DND-41 (cell line): ENCODE measurements around the gene SF3B6.

Source experiments
- ATAC-seq: fragments of 200-7000 bp; cut with Tn5 transposase; 3 replicates; pipeline ENCODE4 v1.9.1; 2021; ENCODE audit warnings: low read depth; ENCODE audit not compliant: insufficient read depth
- DNase-seq: peaks from one replicate; pipeline ENCODE4 v3.0.0-alpha.2; 2020
- H2AFZ ChIP-seq: 2 replicates; pipeline ENCODE4 v1.6.0; 2012; ENCODE audit warnings: low read depth, low read length
- H3K27ac ChIP-seq: 2 replicates; pipeline ENCODE4 v1.5.1; 2012; ENCODE audit warnings: low read length, inconsistent platforms
- H3K27me3 ChIP-seq: fragments of 200-600 bp; sonication (generic); 2 replicates; pipeline ENCODE4 v1.6.0; 2012; ENCODE audit warnings: low read length, mild to moderate bottlenecking, inconsistent platforms; ENCODE audit not compliant: insufficient read depth, poor library complexity
- H3K36me3 ChIP-seq: 2 replicates; pipeline ENCODE4 v1.5.1; 2012; ENCODE audit warnings: low read length, inconsistent platforms; ENCODE audit not compliant: insufficient read depth
- H3K4me1 ChIP-seq: 2 replicates; pipeline ENCODE4 v1.5.1; 2012; ENCODE audit warnings: mild to moderate bottlenecking, low read length; ENCODE audit not compliant: insufficient read depth
- H3K4me2 ChIP-seq: 2 replicates; pipeline ENCODE4 v1.6.0; 2012; ENCODE audit warnings: mild to moderate bottlenecking, moderate library complexity, low read length, inconsistent platforms; ENCODE audit not compliant: insufficient read depth
- H3K4me3 ChIP-seq, 2 experiments: fragments of 200-600 bp in 1 of 2; shearing (Covaris generic) in 1 of 2; 2 replicates each; pipeline ENCODE4 v1.5.1; 2012 to 2016; ENCODE audit warnings: inconsistent platforms in 2 of 2, low read length in 2 of 2, mild to moderate bottlenecking in 2 of 2, low read depth in 1 of 2, moderate library complexity in 1 of 2
- H3K79me2 ChIP-seq: 2 replicates; pipeline ENCODE4 v1.6.0; 2012; ENCODE audit warnings: low read length, inconsistent platforms; ENCODE audit not compliant: insufficient read depth
- H3K9ac ChIP-seq: 2 replicates; pipeline ENCODE4 v1.6.0; 2012; ENCODE audit warnings: low read depth, mild to moderate bottlenecking, inconsistent platforms, low read length, moderate library complexity
- H3K9me3 ChIP-seq: 2 replicates; pipeline ENCODE4 v1.5.1; 2012; ENCODE audit warnings: low read length, moderate library complexity, mild to moderate bottlenecking, inconsistent platforms; ENCODE audit not compliant: insufficient read depth, severe bottlenecking
- H4K20me1 ChIP-seq: 2 replicates; pipeline ENCODE4 v1.6.0; 2012; ENCODE audit warnings: low read length; ENCODE audit not compliant: insufficient read depth
- EZH2 ChIP-seq: IDR thresholded peaks from 3 replicates; pipeline ENCODE4 v1.6.1; 2012; ENCODE audit warnings: borderline replicate concordance, low read depth, mild to moderate bottlenecking, moderate library complexity, low read length, inconsistent platforms; ENCODE audit not compliant: severe bottlenecking
- TF ChIP-seq, protein P1 (sequence below): IDR thresholded peaks from 2 replicates; pipeline ENCODE4 v1.5.1; 2012; ENCODE audit warnings: borderline replicate concordance, low read length, moderate library complexity, mild to moderate bottlenecking; ENCODE audit not compliant: poor library complexity, severe bottlenecking; ENCODE audit errors: extremely low read depth

Gene SF3B6

DNA sequence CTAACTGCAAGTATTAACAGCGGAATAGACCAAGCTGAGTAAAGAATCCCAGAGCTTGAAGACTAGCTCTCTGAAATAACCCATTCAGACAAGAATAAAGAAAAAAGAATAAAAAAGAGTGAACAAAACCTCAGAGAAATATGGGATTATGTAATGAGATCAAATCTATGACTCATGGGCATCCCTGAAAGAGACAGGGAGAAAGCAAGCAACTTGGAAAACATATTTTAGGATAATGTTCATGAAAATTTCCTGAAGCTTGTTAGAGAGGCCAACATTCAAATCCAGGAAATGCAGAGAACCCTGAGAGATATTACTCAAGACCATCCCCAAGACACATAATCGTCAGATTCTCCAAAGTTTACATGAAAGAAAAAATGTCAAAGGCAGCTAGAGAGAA lies 29.7 kb upstream of the SF3B6 start:
- no peaks in the 10 kb centered on the region for H3K4me1 ChIP-seq
- H3K36me3 ChIP-seq: no peaks in the 10 kb centered on the region
- no peaks in the 10 kb centered on the region for H3K79me2 ChIP-seq
- H3K9ac ChIP-seq: no peak overlapping the region
- no peak for DNase-seq
- H2AFZ ChIP-seq: no peak overlapping the region
- no peak overlapping the region for H3K4me3 ChIP-seq
- H3K4me2 ChIP-seq: no peak overlapping the region
- no peak overlapping the region for H3K27ac ChIP-seq
- no peak for ATAC-seq
- no peaks in the 10 kb centered on the region for H4K20me1 ChIP-seq
- H3K9me3 ChIP-seq: peaks cover 3% of the 10 kb centered on the region
- H3K27me3 ChIP-seq: no peaks in the 10 kb centered on the region
- TF ChIP-seq, protein P1, sequence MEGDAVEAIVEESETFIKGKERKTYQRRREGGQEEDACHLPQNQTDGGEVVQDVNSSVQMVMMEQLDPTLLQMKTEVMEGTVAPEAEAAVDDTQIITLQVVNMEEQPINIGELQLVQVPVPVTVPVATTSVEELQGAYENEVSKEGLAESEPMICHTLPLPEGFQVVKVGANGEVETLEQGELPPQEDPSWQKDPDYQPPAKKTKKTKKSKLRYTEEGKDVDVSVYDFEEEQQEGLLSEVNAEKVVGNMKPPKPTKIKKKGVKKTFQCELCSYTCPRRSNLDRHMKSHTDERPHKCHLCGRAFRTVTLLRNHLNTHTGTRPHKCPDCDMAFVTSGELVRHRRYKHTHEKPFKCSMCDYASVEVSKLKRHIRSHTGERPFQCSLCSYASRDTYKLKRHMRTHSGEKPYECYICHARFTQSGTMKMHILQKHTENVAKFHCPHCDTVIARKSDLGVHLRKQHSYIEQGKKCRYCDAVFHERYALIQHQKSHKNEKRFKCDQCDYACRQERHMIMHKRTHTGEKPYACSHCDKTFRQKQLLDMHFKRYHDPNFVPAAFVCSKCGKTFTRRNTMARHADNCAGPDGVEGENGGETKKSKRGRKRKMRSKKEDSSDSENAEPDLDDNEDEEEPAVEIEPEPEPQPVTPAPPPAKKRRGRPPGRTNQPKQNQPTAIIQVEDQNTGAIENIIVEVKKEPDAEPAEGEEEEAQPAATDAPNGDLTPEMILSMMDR: no peak
- TF ChIP-seq EZH2: no peak

DNA sequence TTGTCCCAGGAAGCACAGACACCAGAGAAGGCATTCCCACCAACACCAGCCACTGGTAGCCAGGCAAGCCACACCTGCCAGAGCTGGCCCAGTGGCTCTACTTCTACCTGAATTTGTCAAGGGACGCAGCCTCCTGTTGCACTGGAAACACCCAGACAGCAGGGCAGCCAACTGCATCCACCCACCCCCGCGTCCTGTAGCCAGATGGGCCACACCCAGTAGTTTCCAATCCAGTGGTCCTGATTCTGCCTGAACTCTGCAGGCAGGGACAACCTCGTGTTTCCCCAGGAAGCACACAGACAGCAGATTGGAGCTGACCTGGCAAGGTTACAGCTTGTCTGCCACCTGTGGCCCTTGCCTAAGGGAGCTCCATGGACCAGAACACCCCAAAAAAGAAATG lies 28.8 kb upstream of the SF3B6 start:
- H3K36me3 ChIP-seq: no peaks in the 10 kb centered on the region
- H3K4me2 ChIP-seq: no peak overlapping the region
- no peak overlapping the region for H2AFZ ChIP-seq
- no peak overlapping the region for H3K27ac ChIP-seq
- no peaks in the 10 kb centered on the region for H3K79me2 ChIP-seq
- H4K20me1 ChIP-seq: no peaks in the 10 kb centered on the region
- no peak overlapping the region for H3K4me3 ChIP-seq
- H3K27me3 ChIP-seq: no peaks in the 10 kb centered on the region
- no peak overlapping the region for H3K9ac ChIP-seq
- no peaks in the 10 kb centered on the region for H3K4me1 ChIP-seq
- peaks cover 3% of the 10 kb centered on the region for H3K9me3 ChIP-seq
- no peak for ATAC-seq
- TF ChIP-seq EZH2: no peak
- TF ChIP-seq, protein P1: no peak
- no peak for DNase-seq

DNA sequence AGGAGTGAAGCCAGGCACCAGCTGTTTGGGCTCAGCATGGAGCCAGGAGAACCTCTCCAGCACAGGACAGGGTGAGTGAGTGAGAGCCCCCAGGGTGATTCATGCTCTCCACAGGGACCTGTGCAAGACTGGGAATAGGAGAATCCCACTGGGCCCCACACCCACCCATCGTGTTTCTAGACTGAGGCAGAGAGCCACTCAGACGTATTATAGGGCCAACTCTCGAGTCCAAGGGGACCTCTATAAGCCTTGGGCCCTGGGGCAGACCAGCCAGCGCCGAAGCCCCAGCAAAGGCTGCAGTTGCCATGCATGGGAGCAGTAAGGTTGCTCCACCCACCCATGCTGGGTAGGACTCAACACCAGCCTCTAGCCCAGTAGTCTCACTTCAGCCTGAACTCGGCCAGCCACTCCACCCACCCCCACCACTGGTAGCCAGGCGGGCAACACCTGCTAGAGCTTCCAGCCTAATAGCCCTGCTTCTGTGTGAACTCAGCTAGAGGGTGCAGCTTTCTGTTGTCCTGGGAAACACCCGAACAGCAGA lies 28.1 kb upstream of the SF3B6 start:
- no peaks in the 10 kb centered on the region for H3K79me2 ChIP-seq
- no peak overlapping the region for H3K4me3 ChIP-seq
- no peaks in the 10 kb centered on the region for H3K27me3 ChIP-seq
- no peaks in the 10 kb centered on the region for H4K20me1 ChIP-seq
- no peak overlapping the region for H3K27ac ChIP-seq
- no peak for ATAC-seq
- H3K9me3 ChIP-seq: peaks cover 3% of the 10 kb centered on the region
- no peaks in the 10 kb centered on the region for H3K36me3 ChIP-seq
- TF ChIP-seq, protein P1: no peak
- TF ChIP-seq EZH2: no peak
- H3K9ac ChIP-seq: no peak overlapping the region
- DNase-seq: no peak
- no peak overlapping the region for H2AFZ ChIP-seq
- no peak overlapping the region for H3K4me2 ChIP-seq
- no peaks in the 10 kb centered on the region for H3K4me1 ChIP-seq

DNA sequence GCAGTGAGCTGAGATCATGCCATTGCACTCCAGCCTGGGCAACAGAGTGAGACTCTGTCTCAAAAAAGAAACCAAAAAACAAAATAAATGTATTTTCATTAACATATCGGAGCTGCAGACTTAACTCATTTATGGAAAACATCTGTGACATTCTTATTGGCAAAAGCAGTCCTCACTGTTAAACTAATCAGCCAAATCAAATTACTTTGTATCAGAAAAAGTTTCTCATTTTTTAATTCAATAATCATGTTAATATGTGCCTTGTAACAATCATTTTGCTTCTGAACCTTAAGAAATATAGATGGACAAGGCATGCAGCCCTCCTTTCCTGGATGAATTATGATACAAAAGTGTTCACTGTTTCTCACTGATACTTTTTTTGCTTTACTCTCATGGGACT lies 26.6 kb upstream of the SF3B6 start:
- no peaks in the 10 kb centered on the region for H3K27me3 ChIP-seq
- TF ChIP-seq, protein P1: no peak
- TF ChIP-seq EZH2: no peak
- H3K27ac ChIP-seq: no peak overlapping the region
- no peaks in the 10 kb centered on the region for H3K4me1 ChIP-seq
- no peak for DNase-seq
- H3K9ac ChIP-seq: no peak overlapping the region
- H3K36me3 ChIP-seq: no peaks in the 10 kb centered on the region
- no peak for ATAC-seq
- no peaks in the 10 kb centered on the region for H3K79me2 ChIP-seq
- H4K20me1 ChIP-seq: no peaks in the 10 kb centered on the region
- no peak overlapping the region for H3K4me3 ChIP-seq
- H3K4me2 ChIP-seq: no peak overlapping the region
- H2AFZ ChIP-seq: no peak overlapping the region
- peaks cover 3% of the 10 kb centered on the region for H3K9me3 ChIP-seq
